ENCODE measurements around the gene OTULIN.

The OTULIN gene

GRCh38 chr5:14744296-14745187 lies 80.0 kb downstream of the OTULIN start:
- DNase-seq: no peak

GRCh38 chr5:14745188-14745563 lies 80.7 kb downstream of the OTULIN start:
- DNase-seq: no peak

- DNase-seq: peak; percentile 27
Measured at GRCh38 chr5:14745753-14746152, 81.2 kb downstream of the OTULIN start.

GRCh38 chr5:14748180-14748900 lies 83.8 kb downstream of the OTULIN start:
- DNase-seq: no peak

Data from activated CD8-positive, alpha-beta memory T cell treated with anti-CD3 and anti-CD28 coated beads, Interleukin-2, amount 50 U/mL, for 4 hours (primary cell).